GM23338 (cell line): ENCODE measurements around the gene RPS19BP1. TPM values are rescaled to one million over a fixed set of nuclear protein-coding genes. Genes with fewer than 3 reads are reported as not detected.

Experiments
- ATAC-seq: fragments of 200-7000 bp; cut with Tn5 transposase; 3 replicates; pipeline ENCODE4 v1.9.1; 2020
- DNase-seq: peaks from one replicate; pipeline ENCODE4 v3.0.0-alpha.2; 2015; ENCODE audit warnings: low spot score
- H2AFZ ChIP-seq: fragments of 200-600 bp; sonication (generic); 2 replicates; pipeline ENCODE4 v1.8.0; 2016; ENCODE audit warnings: antibody characterized with exemption, mild to moderate bottlenecking, moderate library complexity
- H3F3A ChIP-seq: fragments of 200-600 bp; sonication (generic); replicated peaks from 2 replicates; pipeline ENCODE4 v1.8.0; 2017; ENCODE audit warnings: antibody characterized with exemption, mixed run types, low read depth
- H3K27ac ChIP-seq: fragments of 200-600 bp; sonication (generic); 2 replicates; pipeline ENCODE4 v1.6.1; 2016; ENCODE audit warnings: low read depth
- H3K27me3 ChIP-seq: fragments of 200-600 bp; sonication (generic); 2 replicates; pipeline ENCODE4 v1.8.0; 2016; ENCODE audit warnings: mild to moderate bottlenecking, mixed run types, moderate library complexity; ENCODE audit not compliant: insufficient read depth
- H3K36me3 ChIP-seq: fragments of 200-600 bp; sonication (generic); 2 replicates; pipeline ENCODE4 v1.8.0; 2016; ENCODE audit warnings: mild to moderate bottlenecking; ENCODE audit not compliant: insufficient read depth
- H3K4me1 ChIP-seq: fragments of 200-600 bp; sonication (generic); 2 replicates; pipeline ENCODE4 v1.8.0; 2016; ENCODE audit warnings: mild to moderate bottlenecking, moderate library complexity; ENCODE audit not compliant: insufficient read depth
- H3K4me2 ChIP-seq: fragments of 200-600 bp; sonication (generic); 2 replicates; pipeline ENCODE4 v1.7.1; 2017; ENCODE audit warnings: mixed run types
- H3K4me3 ChIP-seq: fragments of 200-600 bp; sonication (generic); 2 replicates; pipeline ENCODE4 v1.6.1; 2016; ENCODE audit warnings: mixed run types
- H3K79me2 ChIP-seq: fragments of 200-600 bp; sonication (generic); replicated peaks from 2 replicates; pipeline ENCODE4 v1.8.0; 2017; ENCODE audit warnings: mild to moderate bottlenecking; ENCODE audit not compliant: insufficient read depth
- H3K9me2 ChIP-seq: fragments of 200-600 bp; sonication (generic); 2 replicates; pipeline ENCODE4 v1.8.0; 2017; ENCODE audit not compliant: insufficient read depth
- H4K20me1 ChIP-seq: fragments of 200-600 bp; sonication (generic); replicated peaks from 2 replicates; pipeline ENCODE4 v1.8.0; 2017; ENCODE audit warnings: mild to moderate bottlenecking; ENCODE audit not compliant: insufficient read depth
- H3K27ac Mint-ChIP-seq: 2 replicates; pipeline ENCODE4 v1.8.0; 2020; ENCODE audit warnings: inconsistent platforms, mild to moderate bottlenecking, moderate library complexity, mixed read lengths
- H3K27me3 Mint-ChIP-seq: 3 replicates; pipeline ENCODE4 v1.8.0; 2022; ENCODE audit warnings: low read depth, mild to moderate bottlenecking, moderate library complexity, mixed read lengths, inconsistent platforms; ENCODE audit not compliant: insufficient read depth, poor library complexity
- H3K36me3 Mint-ChIP-seq: 3 replicates; pipeline ENCODE4 v1.8.0; 2021; ENCODE audit warnings: low read depth, mild to moderate bottlenecking, inconsistent platforms, moderate library complexity, mixed read lengths
- H3K4me1 Mint-ChIP-seq: 3 replicates; pipeline ENCODE4 v1.8.0; 2020; ENCODE audit warnings: mild to moderate bottlenecking, inconsistent platforms, mixed read lengths
- H3K4me3 Mint-ChIP-seq: 3 replicates; pipeline ENCODE4 v1.8.0; 2021; ENCODE audit warnings: moderate library complexity, mild to moderate bottlenecking, inconsistent platforms, mixed read lengths
- H3K9me3 Mint-ChIP-seq: 3 replicates; pipeline ENCODE4 v1.8.0; 2020; ENCODE audit warnings: moderate library complexity, mild to moderate bottlenecking, inconsistent platforms, mixed read lengths
- NANOG ChIP-seq: IDR thresholded peaks from 2 replicates; pipeline ENCODE4 v1.6.1; 2016; ENCODE audit warnings: antibody characterized with exemption, borderline replicate concordance
- POLR2AphosphoS5 ChIP-seq: IDR thresholded peaks from 2 replicates; pipeline ENCODE4 v1.6.1; 2016; ENCODE audit warnings: antibody characterized with exemption, low read depth
- ZNF114 ChIP-seq: fragments of 250-450 bp; sonication (Bioruptor Pico); IDR thresholded peaks from 2 replicates; pipeline ENCODE4 v1.5.0; 2020; ENCODE audit warnings: mild to moderate bottlenecking, moderate library complexity
- polyA plus RNA-seq: library from polyadenylated mRNA; unstranded; fragments of >200 nt; fragmentation: Nextera tagmentation; extraction: Ambion mirVana; gene quantifications from 2 replicates; pipeline ENCODE4 v1.2.1, GENCODE V29; 2016
- total RNA-seq: library from RNA; depleted of rRNA; stranded (reverse); fragments of >200 nt; shearing (Covaris generic); gene quantifications from 2 replicates; pipeline ENCODE4 v1.2.3, GENCODE V29; 2014
- TF ChIP-seq, protein P1 (sequence below), 2 experiments: fragments of 200-600 bp in 1 of 2; sonication (generic) in 1 of 2; conservative IDR thresholded peaks; 2 replicates each; pipeline versions ENCODE4 v1.5.1 to v1.6.1; 2016 to 2017; ENCODE audit warnings: antibody characterized with exemption in 2 of 2, low read depth in 2 of 2, mild to moderate bottlenecking in 2 of 2, moderate library complexity in 1 of 2
- TF ChIP-seq, protein P2 (sequence below): IDR thresholded peaks from one replicate; pipeline ENCODE4 v1.6.1; 2018; ENCODE audit warnings: antibody characterized with exemption; ENCODE audit not compliant: unreplicated experiment
- TF ChIP-seq, protein P3 (sequence below): fragments of 250-450 bp; sonication (Bioruptor Pico); IDR thresholded peaks from 2 replicates; pipeline ENCODE4 v1.5.0; 2020; ENCODE audit warnings: mild to moderate bottlenecking, moderate library complexity

RPS19BP1 gene
- total and polyA plus RNA-seq, 2 experiments from 2014 or later, result 153 to 215 TPM

DNA sequence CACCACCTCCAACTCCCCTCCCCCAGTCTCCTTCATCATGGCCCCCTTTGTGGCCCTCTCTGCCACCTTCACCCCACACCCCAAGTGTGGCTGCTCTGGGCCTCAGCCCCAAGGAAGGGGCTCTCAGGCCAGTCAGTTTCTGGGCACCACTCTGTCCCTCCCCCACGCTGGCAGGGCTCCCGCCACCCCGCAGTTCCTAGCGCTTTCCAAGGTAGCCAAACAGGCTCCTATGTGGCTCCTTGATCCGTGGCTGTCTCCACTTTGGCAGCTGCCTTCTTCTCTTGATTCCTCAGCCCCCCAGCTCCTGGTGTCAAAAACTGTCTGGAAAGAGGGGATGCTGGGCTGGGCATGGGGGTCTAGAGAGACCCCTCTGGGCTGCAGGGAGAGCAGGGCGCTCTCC lies 27.6 kb upstream of the RPS19BP1 start:
- Mint-ChIP-seq H3K27me3 (peaks cover 40% of the 10 kb centered on the region), H3K36me3 (no peaks in the 10 kb centered on the region), H3K9me3 (no peaks in the 10 kb centered on the region), H3K4me3 (no peak overlapping the region), H3K27ac (no peak overlapping the region), H3K4me1 (peaks cover 12% of the 10 kb centered on the region)
- Histone ChIP-seq H3K4me2 (peak overlapping the region; percentile 32; the same call in 1 of the 2 replicates), H3K36me3 (no peaks in the 10 kb centered on the region), H3K9me2 (no peaks in the 10 kb centered on the region), H3K4me3 (no peak overlapping the region), H3K79me2 (no peaks in the 10 kb centered on the region), H4K20me1 (peaks cover 11% of the 10 kb centered on the region; the same call in 1 of the 2 replicates), H3K27me3 (peaks cover 43% of the 10 kb centered on the region), H2AFZ (no peak overlapping the region), H3K4me1 (no peaks in the 10 kb centered on the region; the same call in 1 of the 2 replicates), H3K27ac (no peak overlapping the region), H3F3A (peaks cover 8% of the 10 kb centered on the region; the same call in 1 of the 2 replicates)
- ATAC-seq (peak; percentile 15), DNase-seq (no peak)
- TF ChIP-seq ZNF114 (CRISPR knock-in tag) (no peak), NANOG (no peak)
- TF ChIP-seq, protein P1, sequence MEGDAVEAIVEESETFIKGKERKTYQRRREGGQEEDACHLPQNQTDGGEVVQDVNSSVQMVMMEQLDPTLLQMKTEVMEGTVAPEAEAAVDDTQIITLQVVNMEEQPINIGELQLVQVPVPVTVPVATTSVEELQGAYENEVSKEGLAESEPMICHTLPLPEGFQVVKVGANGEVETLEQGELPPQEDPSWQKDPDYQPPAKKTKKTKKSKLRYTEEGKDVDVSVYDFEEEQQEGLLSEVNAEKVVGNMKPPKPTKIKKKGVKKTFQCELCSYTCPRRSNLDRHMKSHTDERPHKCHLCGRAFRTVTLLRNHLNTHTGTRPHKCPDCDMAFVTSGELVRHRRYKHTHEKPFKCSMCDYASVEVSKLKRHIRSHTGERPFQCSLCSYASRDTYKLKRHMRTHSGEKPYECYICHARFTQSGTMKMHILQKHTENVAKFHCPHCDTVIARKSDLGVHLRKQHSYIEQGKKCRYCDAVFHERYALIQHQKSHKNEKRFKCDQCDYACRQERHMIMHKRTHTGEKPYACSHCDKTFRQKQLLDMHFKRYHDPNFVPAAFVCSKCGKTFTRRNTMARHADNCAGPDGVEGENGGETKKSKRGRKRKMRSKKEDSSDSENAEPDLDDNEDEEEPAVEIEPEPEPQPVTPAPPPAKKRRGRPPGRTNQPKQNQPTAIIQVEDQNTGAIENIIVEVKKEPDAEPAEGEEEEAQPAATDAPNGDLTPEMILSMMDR (conservative IDR thresholded peaks at IDR 0.05; ENCODE audit: low read depth in 2 of 2), result no peak
- TF ChIP-seq, protein P2, sequence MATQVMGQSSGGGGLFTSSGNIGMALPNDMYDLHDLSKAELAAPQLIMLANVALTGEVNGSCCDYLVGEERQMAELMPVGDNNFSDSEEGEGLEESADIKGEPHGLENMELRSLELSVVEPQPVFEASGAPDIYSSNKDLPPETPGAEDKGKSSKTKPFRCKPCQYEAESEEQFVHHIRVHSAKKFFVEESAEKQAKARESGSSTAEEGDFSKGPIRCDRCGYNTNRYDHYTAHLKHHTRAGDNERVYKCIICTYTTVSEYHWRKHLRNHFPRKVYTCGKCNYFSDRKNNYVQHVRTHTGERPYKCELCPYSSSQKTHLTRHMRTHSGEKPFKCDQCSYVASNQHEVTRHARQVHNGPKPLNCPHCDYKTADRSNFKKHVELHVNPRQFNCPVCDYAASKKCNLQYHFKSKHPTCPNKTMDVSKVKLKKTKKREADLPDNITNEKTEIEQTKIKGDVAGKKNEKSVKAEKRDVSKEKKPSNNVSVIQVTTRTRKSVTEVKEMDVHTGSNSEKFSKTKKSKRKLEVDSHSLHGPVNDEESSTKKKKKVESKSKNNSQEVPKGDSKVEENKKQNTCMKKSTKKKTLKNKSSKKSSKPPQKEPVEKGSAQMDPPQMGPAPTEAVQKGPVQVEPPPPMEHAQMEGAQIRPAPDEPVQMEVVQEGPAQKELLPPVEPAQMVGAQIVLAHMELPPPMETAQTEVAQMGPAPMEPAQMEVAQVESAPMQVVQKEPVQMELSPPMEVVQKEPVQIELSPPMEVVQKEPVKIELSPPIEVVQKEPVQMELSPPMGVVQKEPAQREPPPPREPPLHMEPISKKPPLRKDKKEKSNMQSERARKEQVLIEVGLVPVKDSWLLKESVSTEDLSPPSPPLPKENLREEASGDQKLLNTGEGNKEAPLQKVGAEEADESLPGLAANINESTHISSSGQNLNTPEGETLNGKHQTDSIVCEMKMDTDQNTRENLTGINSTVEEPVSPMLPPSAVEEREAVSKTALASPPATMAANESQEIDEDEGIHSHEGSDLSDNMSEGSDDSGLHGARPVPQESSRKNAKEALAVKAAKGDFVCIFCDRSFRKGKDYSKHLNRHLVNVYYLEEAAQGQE, result no peak

DNA sequence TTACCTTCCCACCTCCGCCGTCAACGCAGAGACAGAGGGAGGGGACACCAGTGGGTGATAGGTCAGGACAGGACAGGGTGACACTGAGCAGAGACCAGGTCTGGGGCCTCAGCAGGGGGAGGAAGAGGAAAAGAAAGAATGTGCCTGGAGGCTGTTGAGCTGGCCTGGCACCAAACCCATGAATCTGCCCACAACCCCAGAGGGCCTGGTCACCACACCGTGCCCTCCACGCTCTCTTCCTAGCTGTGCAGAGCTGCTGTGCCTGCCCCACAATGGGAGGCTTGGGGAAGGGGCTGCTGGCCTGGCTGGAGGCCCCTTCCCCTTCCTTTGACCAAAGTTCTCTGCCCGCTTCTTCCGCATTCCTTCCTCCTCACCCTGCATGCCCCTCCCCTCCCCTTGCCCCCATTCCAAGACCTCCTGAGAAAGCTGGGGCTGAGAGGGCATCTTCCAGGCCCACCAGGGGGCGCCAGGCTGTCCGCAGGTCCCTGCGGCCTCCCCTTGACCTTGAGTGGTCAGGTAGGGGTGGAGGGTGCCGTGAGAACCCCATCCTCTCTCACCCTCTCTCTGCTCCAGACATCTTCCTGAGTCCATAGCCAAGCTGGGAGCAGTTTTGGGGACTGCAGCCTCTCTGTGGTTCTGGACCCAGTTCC lies 27.0 kb upstream of the RPS19BP1 start:
- Mint-ChIP-seq H3K27ac (no peak overlapping the region), H3K4me1 (peaks cover 12% of the 10 kb centered on the region), H3K4me3 (no peak overlapping the region), H3K36me3 (no peaks in the 10 kb centered on the region), H3K9me3 (no peaks in the 10 kb centered on the region), H3K27me3 (peaks cover 42% of the 10 kb centered on the region)
- Histone ChIP-seq H2AFZ (no peak overlapping the region), H3K4me1 (no peaks in the 10 kb centered on the region; the same call in 1 of the 2 replicates), H3K36me3 (no peaks in the 10 kb centered on the region), H3K9me2 (no peaks in the 10 kb centered on the region), H3F3A (peaks cover 8% of the 10 kb centered on the region; the same call in 1 of the 2 replicates), H3K4me3 (no peak overlapping the region), H4K20me1 (peaks cover 11% of the 10 kb centered on the region; the same call in 1 of the 2 replicates), H3K27me3 (peaks cover 46% of the 10 kb centered on the region), H3K4me2 (peak overlapping the region; percentile 38; the same call in 1 of the 2 replicates), H3K79me2 (no peaks in the 10 kb centered on the region), H3K27ac (no peak overlapping the region)
- TF ChIP-seq, protein P1 (conservative IDR thresholded peaks at IDR 0.05; ENCODE audit: low read depth in 2 of 2), result peak; percentile 90
- no peak for TF ChIP-seq POLR2AphosphoS5
- TF ChIP-seq, protein P3, sequence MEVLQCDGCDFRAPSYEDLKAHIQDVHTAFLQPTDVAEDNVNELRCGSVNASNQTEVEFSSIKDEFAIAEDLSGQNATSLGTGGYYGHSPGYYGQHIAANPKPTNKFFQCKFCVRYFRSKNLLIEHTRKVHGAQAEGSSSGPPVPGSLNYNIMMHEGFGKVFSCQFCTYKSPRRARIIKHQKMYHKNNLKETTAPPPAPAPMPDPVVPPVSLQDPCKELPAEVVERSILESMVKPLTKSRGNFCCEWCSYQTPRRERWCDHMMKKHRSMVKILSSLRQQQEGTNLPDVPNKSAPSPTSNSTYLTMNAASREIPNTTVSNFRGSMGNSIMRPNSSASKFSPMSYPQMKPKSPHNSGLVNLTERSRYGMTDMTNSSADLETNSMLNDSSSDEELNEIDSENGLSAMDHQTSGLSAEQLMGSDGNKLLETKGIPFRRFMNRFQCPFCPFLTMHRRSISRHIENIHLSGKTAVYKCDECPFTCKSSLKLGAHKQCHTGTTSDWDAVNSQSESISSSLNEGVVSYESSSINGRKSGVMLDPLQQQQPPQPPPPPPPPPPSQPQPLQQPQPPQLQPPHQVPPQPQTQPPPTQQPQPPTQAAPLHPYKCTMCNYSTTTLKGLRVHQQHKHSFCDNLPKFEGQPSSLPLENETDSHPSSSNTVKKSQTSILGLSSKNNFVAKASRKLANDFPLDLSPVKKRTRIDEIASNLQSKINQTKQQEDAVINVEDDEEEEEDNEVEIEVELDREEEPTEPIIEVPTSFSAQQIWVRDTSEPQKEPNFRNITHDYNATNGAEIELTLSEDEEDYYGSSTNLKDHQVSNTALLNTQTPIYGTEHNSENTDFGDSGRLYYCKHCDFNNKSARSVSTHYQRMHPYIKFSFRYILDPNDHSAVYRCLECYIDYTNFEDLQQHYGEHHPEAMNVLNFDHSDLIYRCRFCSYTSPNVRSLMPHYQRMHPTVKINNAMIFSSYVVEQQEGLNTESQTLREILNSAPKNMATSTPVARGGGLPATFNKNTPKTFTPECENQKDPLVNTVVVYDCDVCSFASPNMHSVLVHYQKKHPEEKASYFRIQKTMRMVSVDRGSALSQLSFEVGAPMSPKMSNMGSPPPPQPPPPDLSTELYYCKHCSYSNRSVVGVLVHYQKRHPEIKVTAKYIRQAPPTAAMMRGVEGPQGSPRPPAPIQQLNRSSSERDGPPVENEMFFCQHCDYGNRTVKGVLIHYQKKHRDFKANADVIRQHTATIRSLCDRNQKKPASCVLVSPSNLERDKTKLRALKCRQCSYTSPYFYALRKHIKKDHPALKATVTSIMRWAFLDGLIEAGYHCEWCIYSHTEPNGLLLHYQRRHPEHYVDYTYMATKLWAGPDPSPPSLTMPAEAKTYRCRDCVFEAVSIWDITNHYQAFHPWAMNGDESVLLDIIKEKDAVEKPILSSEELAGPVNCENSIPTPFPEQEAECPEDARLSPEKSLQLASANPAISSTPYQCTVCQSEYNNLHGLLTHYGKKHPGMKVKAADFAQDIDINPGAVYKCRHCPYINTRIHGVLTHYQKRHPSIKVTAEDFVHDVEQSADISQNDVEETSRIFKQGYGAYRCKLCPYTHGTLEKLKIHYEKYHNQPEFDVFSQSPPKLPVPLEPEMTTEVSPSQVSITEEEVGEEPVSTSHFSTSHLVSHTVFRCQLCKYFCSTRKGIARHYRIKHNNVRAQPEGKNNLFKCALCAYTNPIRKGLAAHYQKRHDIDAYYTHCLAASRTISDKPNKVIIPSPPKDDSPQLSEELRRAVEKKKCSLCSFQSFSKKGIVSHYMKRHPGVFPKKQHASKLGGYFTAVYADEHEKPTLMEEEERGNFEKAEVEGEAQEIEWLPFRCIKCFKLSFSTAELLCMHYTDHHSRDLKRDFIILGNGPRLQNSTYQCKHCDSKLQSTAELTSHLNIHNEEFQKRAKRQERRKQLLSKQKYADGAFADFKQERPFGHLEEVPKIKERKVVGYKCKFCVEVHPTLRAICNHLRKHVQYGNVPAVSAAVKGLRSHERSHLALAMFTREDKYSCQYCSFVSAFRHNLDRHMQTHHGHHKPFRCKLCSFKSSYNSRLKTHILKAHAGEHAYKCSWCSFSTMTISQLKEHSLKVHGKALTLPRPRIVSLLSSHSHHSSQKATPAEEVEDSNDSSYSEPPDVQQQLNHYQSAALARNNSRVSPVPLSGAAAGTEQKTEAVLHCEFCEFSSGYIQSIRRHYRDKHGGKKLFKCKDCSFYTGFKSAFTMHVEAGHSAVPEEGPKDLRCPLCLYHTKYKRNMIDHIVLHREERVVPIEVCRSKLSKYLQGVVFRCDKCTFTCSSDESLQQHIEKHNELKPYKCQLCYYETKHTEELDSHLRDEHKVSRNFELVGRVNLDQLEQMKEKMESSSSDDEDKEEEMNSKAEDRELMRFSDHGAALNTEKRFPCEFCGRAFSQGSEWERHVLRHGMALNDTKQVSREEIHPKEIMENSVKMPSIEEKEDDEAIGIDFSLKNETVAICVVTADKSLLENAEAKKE (CRISPR knock-in tag), result no peak
- ATAC-seq, result peak; percentile 79
- peak; percentile 89 for DNase-seq
